Spinal cord (tissue), 10 donors: Measurements from ENCODE around the gene CLASP1. TPM values are rescaled to one million over a fixed set of nuclear protein-coding genes. Genes with fewer than 3 reads are reported as not detected.

Source experiments
- DNase-seq, 6 donors: peaks; one replicate each; pipeline versions ENCODE4 v3.0.0 to v3.0.0-alpha.2; 2013 to 2015; ENCODE audit warnings: low spot score in 6 of 6, low read depth in 4 of 6
- H3K27ac ChIP-seq: one replicate; pipeline ENCODE4 v1.5.1; 2013; ENCODE audit warnings: low read depth, low read length, control low read depth
- H3K27me3 ChIP-seq: one replicate; pipeline ENCODE4 v1.6.1; 2013; ENCODE audit warnings: low read length; ENCODE audit not compliant: control insufficient read depth, insufficient read depth
- H3K36me3 ChIP-seq: one replicate; pipeline ENCODE4 v1.6.1; 2013; ENCODE audit warnings: low read length; ENCODE audit not compliant: control insufficient read depth, insufficient read depth
- H3K4me1 ChIP-seq: one replicate; pipeline ENCODE4 v1.6.1; 2013; ENCODE audit warnings: low read length; ENCODE audit not compliant: control insufficient read depth, insufficient read depth
- H3K4me3 ChIP-seq: one replicate; pipeline ENCODE4 v1.5.1; 2013; ENCODE audit warnings: low read depth, low read length, control low read depth
- H3K9me3 ChIP-seq: one replicate; pipeline ENCODE4 v1.6.1; 2013; ENCODE audit warnings: low read length; ENCODE audit not compliant: control insufficient read depth, insufficient read depth
- WGBS: methylation state at CpG from one replicate; pipeline ENCODE4 v1.1.5; 2013; ENCODE audit warnings: missing lambda C conversion rate; ENCODE audit not compliant: insufficient coverage; 5-methylcytosine and 5-hydroxymethylcytosine counted together
- polyA plus RNA-seq, 2 donors: library from polyadenylated mRNA; unstranded; fragments of 120-200 nt; gene quantifications; one replicate each; pipeline ENCODE4 v1.2.1, GENCODE V29; 2013; ENCODE audit not compliant: insufficient read length in 2 of 2
- total RNA-seq, 2 donors: library from RNA; depleted of rRNA in 1 of 2; stranded (reverse); fragments of 120-200 nt in 1 of 2; fragments of >200 nt in 1 of 2; gene quantifications; one replicate each; pipeline versions ENCODE4 v1.2.3 to v1.2.4, GENCODE V29; 2013 to 2014
- donor health status: healthy.

The CLASP1 gene
- total and polyA plus RNA-seq, 4 donors = 51.7 to 98.2 (median 62.8) TPM

DNA sequence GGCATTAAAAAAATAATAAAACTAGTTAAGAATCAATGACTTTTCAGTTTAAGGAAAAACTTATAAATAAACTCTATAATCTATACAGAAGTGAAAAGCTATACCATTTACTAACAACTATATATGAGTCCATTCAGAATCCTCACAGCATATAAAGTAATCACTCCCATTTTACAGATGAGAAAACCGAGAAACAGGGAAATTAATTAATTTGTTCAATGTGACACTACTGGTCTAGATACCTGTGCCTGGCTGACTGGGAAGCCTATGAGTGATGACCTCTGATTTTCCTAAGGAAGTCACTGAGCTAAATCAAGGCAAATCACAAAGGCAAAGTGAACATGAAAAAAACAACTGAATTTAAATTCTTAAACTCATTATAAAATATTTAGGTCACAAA, 218.0 kb downstream of the CLASP1 start:
- no peak for DNase-seq
- Histone ChIP-seq H3K4me3 (no peak overlapping the region), H3K9me3 (no peaks in the 10 kb centered on the region), H3K27me3 (no peaks in the 10 kb centered on the region), H3K36me3 (peaks cover 21% of the 10 kb centered on the region), H3K27ac (no peak overlapping the region), H3K4me1 (no peaks in the 10 kb centered on the region)
- no CpG with 5 or more reads among the region's 1 CpG for WGBS

DNA sequence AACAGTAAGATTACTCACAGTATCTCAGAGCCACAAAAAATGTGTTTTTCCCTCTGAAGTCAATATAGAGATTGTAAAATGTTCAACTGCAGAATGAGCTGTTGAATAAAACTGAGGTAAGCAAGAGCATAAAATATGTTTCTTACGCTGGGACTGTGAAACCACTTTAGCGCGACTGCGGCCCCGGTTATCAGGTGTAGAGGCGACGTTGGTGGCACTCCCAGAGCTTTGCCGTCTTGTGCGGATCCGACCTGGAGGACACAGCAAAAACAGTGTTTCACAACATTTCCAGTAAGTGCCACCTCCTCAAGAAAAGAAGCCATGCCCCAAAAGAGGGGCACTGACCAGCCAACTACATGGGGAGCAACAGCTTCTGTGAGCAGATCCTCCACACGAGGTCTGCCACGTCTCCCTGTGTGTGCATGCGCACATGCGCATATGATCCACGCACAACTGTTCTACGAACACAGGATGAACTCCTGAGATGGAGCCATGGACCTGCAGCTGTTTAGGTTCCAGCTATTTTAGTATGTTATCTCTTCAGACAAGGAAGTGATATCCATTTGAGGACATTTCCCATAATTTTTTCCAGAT, 219.2 kb downstream of the CLASP1 start:
- no peak for DNase-seq
- Histone ChIP-seq H3K36me3 (peaks cover 18% of the 10 kb centered on the region), H3K27ac (no peak overlapping the region), H3K4me3 (no peak overlapping the region), H3K27me3 (no peaks in the 10 kb centered on the region), H3K9me3 (no peaks in the 10 kb centered on the region), H3K4me1 (no peaks in the 10 kb centered on the region)
- WGBS = 96% methylated on average over 13 of the region's 16 CpGs

DNA sequence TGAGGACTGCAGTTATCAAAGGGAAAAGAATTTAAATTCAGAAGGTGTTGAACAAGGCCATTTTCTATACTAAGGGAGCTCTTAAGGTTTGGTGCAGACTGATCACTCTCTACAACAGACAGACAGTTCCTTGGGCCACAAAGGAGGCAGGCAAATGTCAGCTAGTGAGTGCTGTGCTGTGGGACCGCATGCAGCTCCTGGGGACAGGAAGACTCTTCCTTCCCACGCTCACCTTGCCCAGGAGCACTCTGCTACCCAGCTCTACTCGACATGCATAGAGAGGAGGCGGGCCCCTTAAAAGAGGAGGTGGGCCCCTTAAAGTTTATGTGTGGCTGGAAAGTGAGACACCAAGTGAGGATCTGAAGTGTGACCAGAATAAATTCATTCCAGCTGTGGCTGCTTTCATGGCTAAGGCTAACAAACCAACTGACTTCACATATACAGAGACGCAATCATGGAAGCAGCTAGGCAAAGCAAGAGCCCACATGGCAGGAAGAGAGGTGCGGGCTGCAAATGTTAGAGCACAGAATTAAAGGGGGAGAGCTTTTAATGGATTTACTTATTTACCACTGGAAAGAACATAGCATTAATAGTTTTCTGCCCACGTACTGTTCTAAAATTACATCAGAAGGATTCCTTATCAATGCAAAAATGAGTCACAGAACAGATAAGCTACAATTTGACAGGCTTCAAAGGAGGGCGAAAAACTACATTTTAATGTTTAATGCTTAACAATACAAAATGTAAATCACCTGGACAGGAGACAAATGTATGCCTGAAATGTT, 220.0 kb downstream of the CLASP1 start:
- Histone ChIP-seq H3K27ac (no peak overlapping the region), H3K4me1 (no peaks in the 10 kb centered on the region), H3K4me3 (no peak overlapping the region), H3K9me3 (no peaks in the 10 kb centered on the region), H3K36me3 (peaks cover 15% of the 10 kb centered on the region), H3K27me3 (no peaks in the 10 kb centered on the region)
- 73% methylated on average over 2 of the region's 8 CpGs for WGBS
- no peak for DNase-seq

DNA sequence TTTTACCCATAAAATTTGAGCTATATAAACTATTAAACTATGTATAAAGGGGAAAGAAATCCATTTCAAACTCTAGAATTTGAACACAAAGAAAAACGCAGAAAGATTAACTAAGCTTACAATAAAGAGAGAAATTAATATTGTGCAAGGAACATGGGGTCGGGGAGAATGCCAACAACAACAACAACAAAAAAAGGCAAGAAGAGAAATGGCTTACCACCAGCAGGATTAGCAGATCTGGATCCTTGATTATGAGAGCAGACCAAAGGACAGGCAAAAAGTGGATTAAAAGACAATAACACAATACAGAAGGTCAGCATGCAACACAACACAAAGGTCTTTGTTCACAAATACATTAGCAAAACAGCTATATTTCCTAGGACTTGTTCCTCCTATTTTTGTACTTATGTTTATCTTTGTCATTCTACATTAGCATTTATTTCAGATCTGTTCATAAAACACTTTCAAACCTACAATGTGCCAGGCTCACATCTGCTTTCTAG, 222.0 kb downstream of the CLASP1 start:
- 83% methylated on average over 1 of the region's 2 CpGs for WGBS
- Histone ChIP-seq H3K36me3 (peaks cover 17% of the 10 kb centered on the region), H3K4me1 (no peaks in the 10 kb centered on the region), H3K27me3 (no peaks in the 10 kb centered on the region), H3K4me3 (no peak overlapping the region), H3K9me3 (no peaks in the 10 kb centered on the region), H3K27ac (no peak overlapping the region)
- no peak for DNase-seq

DNA sequence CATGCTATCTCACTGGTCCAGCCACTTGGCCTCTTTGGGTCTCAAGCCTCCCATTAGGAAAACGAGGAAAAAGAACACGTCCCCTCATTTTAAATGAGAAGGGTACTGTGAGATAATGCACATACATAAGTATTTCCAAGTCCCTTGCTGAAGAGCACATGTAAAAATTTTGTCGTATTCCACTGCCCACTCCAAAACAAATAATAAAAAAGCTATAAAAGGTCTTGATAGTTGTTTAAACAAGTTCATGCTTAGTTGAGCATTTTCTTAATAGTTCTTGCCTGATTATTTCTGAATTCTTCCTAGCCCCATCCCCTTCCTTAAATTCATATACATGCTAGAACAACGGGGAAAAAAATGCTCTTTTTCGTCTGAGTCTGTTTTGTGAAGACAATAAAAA, 228.8 kb downstream of the CLASP1 start:
- no peaks in the 10 kb centered on the region for H3K27me3 ChIP-seq
- H3K27ac ChIP-seq = no peak overlapping the region
- DNase-seq = no peak
- no peaks in the 10 kb centered on the region for H3K4me1 ChIP-seq
- H3K4me3 ChIP-seq = no peak overlapping the region
- no CpG with 5 or more reads among the region's 5 CpGs for WGBS
- H3K9me3 ChIP-seq = no peaks in the 10 kb centered on the region
- peaks cover 13% of the 10 kb centered on the region for H3K36me3 ChIP-seq

DNA sequence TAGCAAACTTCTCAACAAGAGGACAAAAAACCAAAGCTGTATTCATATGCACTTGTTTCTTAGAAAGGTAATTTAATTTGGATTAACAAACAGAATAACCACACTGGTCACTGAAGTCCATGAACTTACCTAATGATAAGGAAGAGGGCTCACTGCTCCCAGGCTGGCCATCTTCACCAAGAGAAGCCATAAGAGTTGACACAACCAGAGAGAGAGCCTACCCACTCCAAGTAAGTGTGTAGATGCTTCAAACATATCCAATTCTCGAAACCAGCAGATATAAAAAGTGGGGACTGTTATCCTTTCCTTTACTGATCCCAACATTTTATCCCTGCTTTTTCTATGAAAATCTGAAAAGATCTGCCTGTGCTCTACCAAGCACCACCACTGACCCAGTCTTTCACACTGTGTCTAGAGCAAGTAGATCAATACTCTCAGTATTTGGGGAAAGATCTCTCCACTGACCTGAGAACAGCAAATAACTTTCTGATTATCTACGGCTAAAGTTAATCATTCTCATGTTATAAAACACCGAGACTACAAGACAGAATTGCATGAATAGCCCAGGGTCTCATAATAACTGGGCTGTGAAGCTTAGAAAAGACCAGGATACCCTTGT, 230.1 kb downstream of the CLASP1 start:
- H3K9me3 ChIP-seq = no peaks in the 10 kb centered on the region
- no CpG with 5 or more reads among the region's 3 CpGs for WGBS
- no peak for DNase-seq
- peaks cover 17% of the 10 kb centered on the region for H3K36me3 ChIP-seq
- no peak overlapping the region for H3K27ac ChIP-seq
- H3K4me1 ChIP-seq = no peaks in the 10 kb centered on the region
- H3K27me3 ChIP-seq = no peaks in the 10 kb centered on the region
- no peak overlapping the region for H3K4me3 ChIP-seq

DNA sequence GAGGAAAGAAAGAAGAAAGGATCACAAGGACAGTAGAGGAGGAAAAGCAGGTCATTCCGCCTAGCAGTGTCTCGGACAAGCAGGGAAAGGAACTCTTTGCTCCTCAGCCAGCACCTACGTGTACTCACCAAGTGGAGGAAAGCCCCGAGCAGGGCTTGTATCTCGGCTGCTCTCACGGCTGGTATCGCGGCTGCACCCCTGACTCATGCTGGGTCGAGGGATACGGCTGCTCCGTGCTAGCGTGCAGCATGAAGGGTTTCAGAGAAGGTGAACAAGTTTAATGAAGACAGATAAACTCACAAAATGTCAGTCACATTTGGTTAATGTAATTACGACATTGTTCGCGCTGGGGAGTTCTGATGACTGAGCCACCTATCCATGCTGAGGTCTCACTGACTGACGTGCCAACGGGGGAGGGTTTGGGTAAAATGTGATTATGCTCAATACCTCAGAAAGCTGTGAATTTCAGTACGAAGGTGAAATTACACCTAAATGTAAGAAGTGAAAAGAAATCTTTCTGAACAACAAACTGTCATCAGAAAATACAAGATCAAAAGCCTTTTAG, 230.7 kb downstream of the CLASP1 start:
- H3K4me1 ChIP-seq = no peaks in the 10 kb centered on the region
- no peak for DNase-seq
- WGBS = 90% methylated on average over 15 of the region's 18 CpGs
- H3K9me3 ChIP-seq = no peaks in the 10 kb centered on the region
- no peaks in the 10 kb centered on the region for H3K27me3 ChIP-seq
- H3K36me3 ChIP-seq = peaks cover 15% of the 10 kb centered on the region
- no peak overlapping the region for H3K4me3 ChIP-seq
- no peak overlapping the region for H3K27ac ChIP-seq

DNA sequence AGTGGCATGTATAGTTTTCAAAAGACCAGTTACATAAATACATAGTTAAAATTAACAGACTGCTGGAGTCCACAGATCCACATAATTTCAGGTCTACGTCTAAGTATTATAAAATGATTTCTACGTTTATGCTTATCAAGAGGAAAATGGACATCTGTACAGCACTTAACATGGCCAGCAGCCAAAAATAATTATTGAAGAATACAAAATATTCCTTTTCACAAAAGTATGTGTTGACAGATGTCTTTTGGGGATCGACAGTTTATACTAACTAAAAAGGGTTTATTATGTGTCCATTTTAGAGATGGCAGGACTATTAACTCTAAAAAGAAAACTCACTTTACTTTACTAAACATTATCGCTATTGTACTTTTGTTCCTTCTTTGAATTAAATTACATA, 231.4 kb downstream of the CLASP1 start:
- Histone ChIP-seq H3K27ac (no peak overlapping the region), H3K4me1 (no peaks in the 10 kb centered on the region), H3K36me3 (peaks cover 15% of the 10 kb centered on the region), H3K9me3 (no peaks in the 10 kb centered on the region), H3K4me3 (no peak overlapping the region), H3K27me3 (no peaks in the 10 kb centered on the region)
- no CpG with 5 or more reads among the region's 4 CpGs for WGBS
- DNase-seq = no peak

DNA sequence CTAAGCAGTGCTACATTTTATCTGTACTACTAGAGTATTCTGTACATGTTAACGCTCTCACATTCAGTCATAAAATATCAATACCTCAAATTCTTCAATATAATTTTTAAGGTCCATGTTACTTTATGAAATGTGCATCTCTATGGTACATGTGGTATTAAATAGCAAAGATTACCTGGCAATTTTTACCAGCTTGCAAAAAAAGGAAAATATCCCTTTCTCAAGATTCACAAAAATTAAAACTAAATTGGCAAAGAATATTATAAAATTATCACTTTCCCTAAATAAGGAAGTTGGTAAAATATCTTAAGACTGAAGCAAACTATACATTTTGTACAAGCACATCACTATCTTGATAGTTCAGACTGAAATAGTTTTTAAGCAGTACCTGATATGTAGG, 233.5 kb downstream of the CLASP1 start:
- no peak for DNase-seq
- Histone ChIP-seq H3K27me3 (no peaks in the 10 kb centered on the region), H3K27ac (no peak overlapping the region), H3K36me3 (peaks cover 8% of the 10 kb centered on the region), H3K4me3 (no peak overlapping the region), H3K4me1 (no peaks in the 10 kb centered on the region), H3K9me3 (no peaks in the 10 kb centered on the region)
- no CpG with 5 or more reads among the region's 1 CpG for whole genome bisulfite sequencing
